ENCODE results near the gene PROP1.
"Not testable (repeated sequence)": the region's sequence is repeated elsewhere in the genome, so short reads cannot be mapped to it uniquely, and the experiment has no call there.

PROP1 gene

GRCh38 chr5:177945145-177945544 is 50.9 kb downstream of the PROP1 start:
- not testable (repeated sequence) for DNase-seq (ENCODE audit: low spot score)

GRCh38 chr5:177943805-177944736 is 52.0 kb downstream of the PROP1 start:
- DNase-seq (ENCODE audit: low spot score): not testable (repeated sequence)

- not testable (repeated sequence) for DNase-seq (ENCODE audit: low spot score)
Measured at GRCh38 chr5:177942896-177943295, 53.1 kb downstream of the PROP1 start.
